Esophagus squamous epithelium (tissue), 4 donors: Measurements from ENCODE around the gene STN1.

Experiments
- POLR2A ChIP-seq, 4 donors: fragments of 450-650 bp; IDR thresholded peaks; one replicate each; pipeline ENCODE4 v1.6.1; 2017; ENCODE audit warnings: antibody characterized with exemption in 4 of 4, mild to moderate bottlenecking in 4 of 4, moderate library complexity in 3 of 4
- TF ChIP-seq, protein P1 (sequence below), 6 experiments: fragments of 450-650 bp in 4 of 6; fragments of 200-600 bp in 2 of 6; sonication (generic) in 2 of 6; IDR thresholded peaks; one replicate each; pipeline ENCODE4 v1.5.1; 2016 to 2019; ENCODE audit warnings: antibody characterized with exemption in 6 of 6, mild to moderate bottlenecking in 4 of 6, moderate library complexity in 4 of 6

GRCh38 chr10:103892181-103892580 is 25.8 kb downstream of the STN1 start:
- TF ChIP-seq, protein P1, sequence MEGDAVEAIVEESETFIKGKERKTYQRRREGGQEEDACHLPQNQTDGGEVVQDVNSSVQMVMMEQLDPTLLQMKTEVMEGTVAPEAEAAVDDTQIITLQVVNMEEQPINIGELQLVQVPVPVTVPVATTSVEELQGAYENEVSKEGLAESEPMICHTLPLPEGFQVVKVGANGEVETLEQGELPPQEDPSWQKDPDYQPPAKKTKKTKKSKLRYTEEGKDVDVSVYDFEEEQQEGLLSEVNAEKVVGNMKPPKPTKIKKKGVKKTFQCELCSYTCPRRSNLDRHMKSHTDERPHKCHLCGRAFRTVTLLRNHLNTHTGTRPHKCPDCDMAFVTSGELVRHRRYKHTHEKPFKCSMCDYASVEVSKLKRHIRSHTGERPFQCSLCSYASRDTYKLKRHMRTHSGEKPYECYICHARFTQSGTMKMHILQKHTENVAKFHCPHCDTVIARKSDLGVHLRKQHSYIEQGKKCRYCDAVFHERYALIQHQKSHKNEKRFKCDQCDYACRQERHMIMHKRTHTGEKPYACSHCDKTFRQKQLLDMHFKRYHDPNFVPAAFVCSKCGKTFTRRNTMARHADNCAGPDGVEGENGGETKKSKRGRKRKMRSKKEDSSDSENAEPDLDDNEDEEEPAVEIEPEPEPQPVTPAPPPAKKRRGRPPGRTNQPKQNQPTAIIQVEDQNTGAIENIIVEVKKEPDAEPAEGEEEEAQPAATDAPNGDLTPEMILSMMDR (IDR thresholded peaks at IDR 0.05), result no peak
- no peak for TF ChIP-seq POLR2A (IDR thresholded peaks at IDR 0.05)
